Left lung (tissue), 10 donors: ENCODE measurements around the gene MMD. TPM values are rescaled to one million over a fixed set of nuclear protein-coding genes. Genes with fewer than 3 reads are reported as not detected.
"Not testable (repeated sequence)": the region's sequence is repeated elsewhere in the genome, so short reads cannot be mapped to it uniquely, and the experiment has no call there.

Source experiments
- ATAC-seq: fragments of 200-7000 bp; cut with Tn5 transposase; one replicate; pipeline ENCODE4 v1.9.1; 2020; ENCODE audit warnings: moderate library complexity
- DNase-seq, 4 donors: peaks; one replicate each; pipeline ENCODE4 v3.0.0-alpha.2; 2013 to 2020
- H3K27ac ChIP-seq, 2 donors: fragments of 200-600 bp; sonication (generic) in 1 of 2; one replicate each; pipeline versions ENCODE4 v1.5.0 to v1.8.0; 2020 to 2021
- H3K27me3 ChIP-seq, 2 donors: fragments of 200-600 bp; sonication (generic) in 1 of 2; one replicate each; pipeline versions ENCODE4 v1.5.0 to v1.8.0; 2020 to 2021
- H3K36me3 ChIP-seq, 2 donors: fragments of 200-600 bp; sonication (generic) in 1 of 2; one replicate each; pipeline versions ENCODE4 v1.5.0 to v1.8.0; 2020 to 2021
- H3K4me1 ChIP-seq, 2 donors: fragments of 200-600 bp; one replicate each; pipeline ENCODE4 v1.8.0; 2021
- H3K4me3 ChIP-seq, 2 donors: fragments of 200-600 bp; sonication (generic) in 1 of 2; one replicate each; pipeline versions ENCODE4 v1.5.0 to v1.8.0; 2020 to 2021; ENCODE audit warnings: mild to moderate bottlenecking in 1 of 2
- H3K9me3 ChIP-seq, 2 donors: fragments of 200-600 bp; sonication (generic) in 1 of 2; one replicate each; pipeline versions ENCODE4 v1.5.0 to v1.8.0; 2020 to 2021
- CTCF ChIP-seq, 2 donors: fragments of 200-600 bp; sonication (generic) in 1 of 2; IDR thresholded peaks; one replicate each; pipeline versions ENCODE4 v1.5.0 to v1.8.0; 2021; ENCODE audit warnings: antibody characterized with exemption in 2 of 2
- intact Hi-C, 2 donors: fragments of 100-400 bp; cut with DNase I; formaldehyde crosslinking; loops; one replicate each; pipeline versions ENCODE4 v1.11.2 to v1.14.2; 2022
- polyA plus RNA-seq, 6 donors: library from polyadenylated mRNA; unstranded; fragments of 120-200 nt; gene quantifications; one replicate each; pipeline ENCODE4 v1.2.1, GENCODE V29; 2013; ENCODE audit not compliant: insufficient read length in 6 of 6
- total RNA-seq, 2 donors: library from RNA; stranded (reverse); fragmentation: NEBNext Ultra II Directional; extraction: Animal tissue kit (Norgen Biotek cat#: 25700); gene quantifications; one replicate each; pipeline ENCODE4 v1.2.1, GENCODE V29; 2021
- donor health status: DM: no; HTN: yes; CAD: no.
- donor health status: DM: no; HTN: no; CAD: no.

Gene MMD
- total and polyA plus RNA-seq, 8 donors = 19.0 to 29.7 (median 25.1) TPM

DNA sequence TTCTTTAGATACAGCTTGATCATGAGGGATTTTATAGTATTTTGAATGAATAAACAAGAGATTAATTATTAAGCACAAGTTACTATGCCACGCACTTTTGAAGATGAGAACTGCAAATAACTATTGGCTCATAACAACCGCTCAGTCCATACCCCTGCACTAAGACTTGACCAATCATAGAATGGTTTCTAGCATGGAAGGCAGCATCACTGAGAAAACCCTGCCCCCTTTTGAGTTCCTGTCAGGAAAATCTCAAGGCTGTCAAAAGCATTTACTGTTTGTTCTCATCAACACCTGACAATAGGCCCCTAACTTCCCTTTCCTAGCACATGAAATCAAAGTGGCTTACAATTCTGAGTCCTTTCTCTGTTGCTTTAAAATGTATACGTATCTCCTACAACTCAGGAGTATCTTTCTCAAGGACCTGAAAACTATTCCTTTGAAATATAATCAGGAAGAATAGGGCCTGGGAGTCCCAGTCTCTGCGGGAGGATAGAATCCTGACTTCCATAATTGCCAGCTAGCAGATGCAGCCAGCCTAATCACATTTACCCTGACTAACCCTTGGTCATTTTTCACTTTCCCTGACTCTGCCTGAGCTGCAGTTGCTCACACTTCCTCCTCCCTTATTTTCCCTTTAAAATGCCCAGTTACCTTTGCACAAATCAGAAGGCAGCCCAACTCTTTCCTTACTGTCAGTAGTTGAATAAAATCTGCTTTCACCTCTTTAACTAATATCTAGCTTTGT, 9.1 kb upstream of the MMD start:
- no peak for ATAC-seq
- Histone ChIP-seq H3K27me3 (peaks cover 0 to 10% of the 10 kb centered on the region in 2 donors), H3K4me1 (peaks cover 4 to 19% of the 10 kb centered on the region in 2 donors), H3K9me3 (no peaks in the 10 kb centered on the region), H3K4me3 (no peak overlapping the region), H3K36me3 (no peaks in the 10 kb centered on the region), H3K27ac (no peak overlapping the region)
- DNase-seq = no peak
- intact Hi-C loops = no loop called here
- no peak for TF ChIP-seq CTCF (IDR thresholded peaks at IDR 0.05)

- Histone ChIP-seq H3K27me3 (peaks cover 3 to 23% of the 10 kb centered on the region in 2 donors), H3K4me1 (peaks cover 0 to 4% of the 10 kb centered on the region in 2 donors), H3K36me3 (no peaks in the 10 kb centered on the region), H3K9me3 (no peaks in the 10 kb centered on the region), H3K27ac (no peak overlapping the region), H3K4me3 (no peak overlapping the region)
- ATAC-seq (no peak), DNase-seq (no peak)
- no peak for TF ChIP-seq CTCF (IDR thresholded peaks at IDR 0.05)
- intact Hi-C loops = no loop called here
These were observed 5.9 kb upstream of the MMD start for GRCh38 chr17:55427587-55427882.

- DNase-seq (peak in 1 of 4 donors; percentile 62), ATAC-seq (no peak)
- no peaks in the 10 kb centered on the region for H3K9me3 ChIP-seq
- no peak for TF ChIP-seq CTCF (IDR thresholded peaks at IDR 0.05)
- no peak overlapping the region for H3K4me3 ChIP-seq
- no peak overlapping the region for H3K27ac ChIP-seq
- H3K36me3 ChIP-seq = no peaks in the 10 kb centered on the region
- H3K27me3 ChIP-seq = peaks cover 3 to 23% of the 10 kb centered on the region in 2 donors
- H3K4me1 ChIP-seq = peaks cover 0 to 6% of the 10 kb centered on the region in 2 donors
- intact Hi-C loops = no loop called here
These were observed 5.4 kb upstream of the MMD start for GRCh38 chr17:55426851-55427586.

DNA sequence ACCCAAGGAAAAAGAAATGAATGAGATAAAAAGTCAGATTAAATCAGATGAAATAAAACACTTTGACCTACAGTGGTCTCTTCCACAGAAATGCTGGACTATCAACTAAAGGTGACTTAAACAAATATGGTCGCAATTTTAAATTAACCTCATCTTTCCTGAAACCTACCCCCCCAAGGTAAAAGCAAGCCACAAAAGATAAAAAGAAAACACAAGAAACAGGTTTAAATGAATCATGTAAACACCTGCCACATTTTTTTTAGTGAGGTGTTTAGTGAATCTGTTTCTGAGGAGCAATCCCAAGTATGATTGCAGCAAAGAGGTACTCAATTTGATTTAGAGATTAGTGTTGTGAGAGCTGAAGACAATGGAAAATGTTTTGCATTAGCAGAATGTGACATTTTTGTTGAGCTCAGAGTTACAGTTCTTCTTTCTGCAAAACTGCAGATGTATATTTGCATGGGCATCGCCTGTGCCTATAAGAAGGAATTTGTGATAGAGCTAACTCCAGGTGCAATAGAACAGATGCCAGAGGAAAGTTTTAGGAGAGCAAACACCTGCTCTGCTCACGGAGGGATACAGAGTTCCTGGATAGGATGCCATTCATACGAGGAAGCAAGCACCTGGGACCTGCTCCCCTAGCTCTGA, 3.4 kb upstream of the MMD start:
- Histone ChIP-seq H3K4me3 (no peak overlapping the region), H3K27me3 (peaks cover 3 to 23% of the 10 kb centered on the region in 2 donors), H3K9me3 (no peaks in the 10 kb centered on the region), H3K27ac (no peak overlapping the region), H3K36me3 (no peaks in the 10 kb centered on the region), H3K4me1 (peaks cover 0 to 18% of the 10 kb centered on the region in 2 donors)
- TF ChIP-seq CTCF (IDR thresholded peaks at IDR 0.05) = no peak
- intact Hi-C loops = no loop called here
- ATAC-seq = no peak
- DNase-seq = no peak

- intact Hi-C loops = no loop called here
- DNase-seq = no peak
- TF ChIP-seq CTCF (IDR thresholded peaks at IDR 0.05) = no peak
These were observed 1.9 kb upstream of the MMD start for GRCh38 chr17:55423535-55423934.

DNA sequence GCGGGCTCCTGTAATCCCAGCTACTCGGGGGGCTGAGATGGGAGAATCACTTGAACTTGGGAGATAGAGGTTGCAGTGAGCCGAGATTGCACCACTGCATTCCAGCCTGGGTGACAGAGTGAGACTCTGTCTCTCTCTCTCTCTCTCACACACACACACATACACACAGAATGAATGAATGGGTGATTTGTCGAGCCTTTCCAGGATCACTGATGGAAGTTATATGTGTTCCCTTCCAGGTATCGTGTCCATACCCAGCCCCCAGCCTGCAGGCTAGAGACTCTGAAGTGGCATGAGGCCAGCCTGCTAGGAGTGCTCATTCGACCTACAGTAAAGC, 1.2 kb upstream of the MMD start:
- intact Hi-C loops, H3K9me3 ChIP-seq, ATAC-seq, DNase-seq, H3K27ac ChIP-seq, H3K36me3 ChIP-seq, H3K4me3 ChIP-seq: not testable (repeated sequence)
- H3K27me3 ChIP-seq = peaks cover 3 to 23% of the 10 kb centered on the region in 2 donors
- H3K4me1 ChIP-seq = peaks cover 0 to 24% of the 10 kb centered on the region in 2 donors

More at GRCh38 chr17:55423535-55423934, 1.9 kb upstream of the MMD start:
- Histone ChIP-seq H3K4me1 (peaks cover 0 to 24% of the 10 kb centered on the region in 2 donors), H3K27ac (no peak overlapping the region), H3K27me3 (peaks cover 3 to 23% of the 10 kb centered on the region in 2 donors), H3K36me3 (no peaks in the 10 kb centered on the region), H3K9me3 (no peaks in the 10 kb centered on the region), H3K4me3 (no peak overlapping the region)
- ATAC-seq = no peak
